Stimulated activated CD8-positive, alpha-beta memory T cell treated with anti-CD3 and anti-CD28 coated beads, Interleukin-12 subunit alpha, Interleukin-12 subunit beta, amount 100 ng/mL, for 4 hours (primary cell): Measurements from ENCODE around the gene JARID2.
"Not testable (repeated sequence)": the region's sequence is repeated elsewhere in the genome, so short reads cannot be mapped to it uniquely, and the experiment has no call there.

Experiments used
- DNase-seq: peaks from one replicate; pipeline ENCODE4 v3.0.0-alpha.2; 2020; ENCODE audit warnings: low read depth

The JARID2 gene

GRCh38 chr6:15523679-15524630 is 278.1 kb downstream of the JARID2 start:
- no peak for DNase-seq

GRCh38 chr6:15524861-15525401 is 279.1 kb downstream of the JARID2 start:
- no peak for DNase-seq

GRCh38 chr6:15526212-15526701 is 280.4 kb downstream of the JARID2 start:
- no peak for DNase-seq

DNA sequence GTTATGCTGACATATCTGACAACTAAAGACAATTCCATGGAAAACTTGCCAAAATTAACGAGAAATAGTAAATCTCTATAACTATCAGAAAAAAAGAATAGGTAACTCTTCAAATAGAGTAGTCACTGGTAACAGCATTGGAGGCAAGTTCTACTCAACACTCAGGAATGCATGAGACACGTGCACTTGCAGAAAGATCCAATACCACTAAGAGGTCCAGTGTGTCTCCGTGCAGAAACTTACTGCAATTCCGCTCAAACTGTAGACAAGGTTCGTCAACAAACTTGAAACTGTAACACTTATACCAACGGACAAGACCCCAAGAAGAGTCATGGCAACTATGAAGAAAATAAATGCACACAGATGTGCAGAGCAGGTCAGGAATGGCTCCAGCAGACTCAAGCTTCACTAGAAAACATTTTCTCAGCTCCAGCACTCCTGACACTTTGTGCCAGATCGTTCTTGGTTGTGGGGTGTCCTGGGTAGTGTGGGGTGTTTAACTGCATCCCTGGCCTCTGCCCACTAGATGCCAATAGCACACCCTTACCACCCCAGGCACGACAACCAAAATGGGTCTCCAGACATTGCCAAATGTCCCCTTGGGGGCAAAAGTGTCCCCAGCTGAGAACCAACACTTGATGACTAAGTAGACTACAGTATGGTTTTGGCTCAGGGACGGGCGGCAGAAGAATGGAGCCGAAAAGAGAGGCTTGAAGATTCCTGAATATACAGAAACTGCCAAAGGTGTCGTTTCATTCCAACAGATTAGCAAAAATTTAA is 282.2 kb downstream of the JARID2 start:
- no peak for DNase-seq

GRCh38 chr6:15528870-15529269 is 283.0 kb downstream of the JARID2 start:
- no peak for DNase-seq

GRCh38 chr6:15530411-15530810 is 284.5 kb downstream of the JARID2 start:
- no peak for DNase-seq

DNA sequence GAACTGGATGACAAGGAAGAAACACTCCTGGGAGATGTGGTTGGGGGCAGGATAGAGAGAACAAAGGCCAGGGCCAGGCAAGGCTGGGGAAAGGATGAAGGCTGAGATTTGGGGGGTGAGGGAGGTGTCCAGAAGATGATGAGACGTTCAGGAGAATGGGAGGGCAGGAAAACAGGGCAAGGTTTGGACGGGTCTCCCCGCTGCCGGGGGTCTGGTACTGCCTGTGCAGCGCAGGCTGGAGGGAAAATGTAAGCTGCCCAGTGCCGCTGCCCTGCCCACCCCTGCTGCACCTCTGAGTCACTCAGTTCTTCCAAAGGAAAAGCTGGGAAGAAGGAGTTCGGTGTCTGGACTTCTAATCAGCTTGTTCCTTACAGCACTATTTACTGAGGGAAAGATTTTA is 286.1 kb downstream of the JARID2 start:
- no peak for DNase-seq

DNA sequence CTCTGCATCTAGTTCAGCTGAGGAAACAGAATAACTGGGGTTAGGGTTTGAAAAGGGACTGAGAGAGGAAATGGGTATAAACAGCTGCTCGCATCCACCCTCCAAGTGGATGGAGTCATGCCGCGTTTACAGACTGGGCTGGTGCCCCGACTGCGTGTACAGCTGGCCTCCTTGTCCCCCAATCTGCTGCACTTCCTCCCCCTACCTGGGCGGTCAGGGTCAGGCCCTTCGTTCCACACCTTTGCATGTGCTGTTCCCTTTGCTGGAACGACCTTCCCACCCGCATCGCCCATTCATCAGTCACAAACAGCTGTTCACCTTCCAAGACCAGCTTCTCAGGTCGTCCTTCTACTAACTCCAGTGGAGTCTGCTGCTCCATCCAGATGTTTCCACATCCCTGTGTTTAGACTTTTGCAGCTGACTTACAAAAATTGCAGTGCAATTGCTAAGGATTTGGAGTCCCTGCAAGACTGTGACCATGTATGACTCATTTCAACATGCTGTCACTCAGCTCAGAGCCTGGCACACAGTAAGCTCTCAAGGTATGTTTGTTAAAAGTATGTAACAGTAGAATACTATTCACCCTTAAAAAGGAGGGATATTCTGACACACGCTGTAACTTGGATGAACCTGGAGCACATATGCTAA is 287.6 kb downstream of the JARID2 start:
- DNase-seq: no peak

DNA sequence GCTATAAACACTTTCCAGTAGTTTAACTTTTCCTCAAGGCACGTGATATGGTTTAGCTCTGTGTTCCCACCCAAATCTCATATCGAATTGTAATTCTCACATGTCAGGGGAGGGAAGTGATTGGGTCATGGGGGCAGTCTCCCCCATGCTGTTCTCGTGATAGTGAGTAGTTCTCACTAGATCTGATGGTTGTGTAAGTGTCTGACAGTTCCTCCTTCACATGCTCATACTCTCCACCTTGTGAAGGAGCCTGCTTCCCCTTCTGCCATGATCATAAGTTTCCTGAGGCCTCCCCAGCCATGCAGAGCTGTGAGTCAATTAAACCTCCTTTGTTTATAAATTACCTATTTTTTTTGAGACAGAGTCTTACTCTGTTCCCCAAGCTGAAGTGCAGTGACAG is 289.1 kb downstream of the JARID2 start:
- DNase-seq: no peak

- DNase-seq: no peak
Observed at GRCh38 chr6:15535495-15536197, 289.8 kb downstream of the JARID2 start.

GRCh38 chr6:15536198-15536955 is 290.5 kb downstream of the JARID2 start:
- no peak for DNase-seq

- no peak for DNase-seq
Observed at GRCh38 chr6:15538106-15538505, 292.2 kb downstream of the JARID2 start.

- DNase-seq: no peak
Observed at GRCh38 chr6:15538766-15539495, 293.1 kb downstream of the JARID2 start.

DNA sequence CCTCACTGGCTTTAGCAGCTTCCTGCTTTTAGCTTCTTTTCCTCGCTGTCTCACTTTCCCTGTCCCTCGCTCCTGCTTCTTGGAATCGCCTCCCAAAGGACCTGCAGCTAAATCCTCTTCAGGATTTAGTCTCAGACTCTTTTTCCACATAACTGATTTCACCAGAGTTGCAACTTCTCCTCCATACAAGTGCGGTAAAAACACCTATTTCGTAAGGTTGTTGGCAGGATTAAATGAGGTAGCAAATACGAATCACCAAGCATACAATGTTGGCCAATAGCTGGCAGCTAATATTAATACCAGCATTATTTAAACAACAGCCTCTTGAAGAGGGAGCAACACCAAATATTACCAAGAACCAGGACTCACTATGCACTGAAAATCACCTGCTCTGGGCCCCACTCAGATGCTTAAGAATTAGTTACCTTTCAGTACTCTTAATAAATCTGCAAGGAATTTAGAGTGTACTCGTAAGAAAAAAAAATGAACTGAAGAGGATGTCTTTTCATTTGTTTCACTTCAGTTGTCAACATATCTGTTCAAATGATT is 293.9 kb downstream of the JARID2 start:
- DNase-seq: no peak

GRCh38 chr6:15543332-15543917 is 297.6 kb downstream of the JARID2 start:
- DNase-seq: not testable (repeated sequence)

DNA sequence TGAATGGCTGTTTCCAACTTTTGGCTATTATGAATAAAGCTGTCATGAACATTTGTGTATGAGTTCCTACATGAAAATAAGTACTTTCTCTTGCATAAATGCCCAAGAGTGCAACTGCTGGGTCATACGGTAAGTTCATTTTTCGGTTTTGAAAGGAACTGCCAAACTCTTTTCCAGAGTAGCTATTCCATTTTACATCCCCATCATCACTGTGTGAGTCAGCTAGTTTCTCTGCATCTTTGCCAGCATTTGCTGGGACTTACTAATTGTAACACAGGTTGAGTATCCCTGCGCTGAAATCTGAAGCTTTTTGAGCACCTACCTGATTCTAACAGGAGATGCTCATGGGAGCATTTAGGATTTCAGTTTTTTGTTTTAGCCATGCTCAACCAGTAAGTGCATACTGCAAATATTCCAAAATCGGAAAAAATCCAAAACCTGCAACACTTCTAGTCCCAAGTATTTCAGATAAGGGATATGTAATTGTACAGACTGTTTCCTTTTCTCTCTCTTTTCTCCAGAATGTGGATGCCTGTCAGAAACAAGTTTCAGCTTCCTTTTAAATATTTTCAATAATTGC is 298.5 kb downstream of the JARID2 start:
- DNase-seq: no peak

DNA sequence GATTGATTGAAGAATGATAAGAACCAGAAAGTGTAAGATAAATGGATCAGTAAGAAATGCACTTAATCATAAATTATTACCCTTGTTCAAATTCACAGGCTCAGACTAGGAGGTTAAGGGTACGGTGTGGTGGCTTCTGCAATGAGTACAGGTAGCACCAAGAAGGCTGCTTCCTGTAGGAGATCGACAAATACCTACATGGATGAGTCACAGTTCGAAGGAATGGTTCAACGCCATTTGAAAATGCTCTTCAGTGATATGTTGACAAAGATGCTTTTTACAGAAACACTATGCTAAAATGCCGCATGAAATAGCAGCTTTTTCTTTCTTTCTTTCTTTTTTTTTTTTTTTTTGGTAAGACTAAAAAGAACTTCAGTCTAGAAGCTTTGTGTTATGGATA is 300.7 kb downstream of the JARID2 start:
- DNase-seq: no peak

DNA sequence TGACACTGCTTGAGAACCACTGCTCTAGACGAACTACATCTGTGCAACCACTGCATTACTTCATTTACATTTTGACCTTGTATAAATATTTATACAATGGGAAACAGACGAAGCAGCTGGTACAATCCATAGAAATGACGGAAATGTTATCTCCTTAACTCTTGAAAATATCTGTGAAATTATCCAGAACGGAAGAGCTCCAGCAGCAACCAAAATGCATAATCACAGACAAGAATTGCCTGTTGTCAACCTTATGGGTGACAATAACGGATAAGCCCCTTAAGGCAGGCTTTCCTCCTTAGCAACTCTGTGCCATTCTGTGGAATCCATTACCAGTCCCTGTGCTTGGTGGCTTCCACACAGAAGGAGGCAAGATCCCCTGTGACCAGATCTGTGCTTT is 301.5 kb downstream of the JARID2 start:
- no peak for DNase-seq

DNA sequence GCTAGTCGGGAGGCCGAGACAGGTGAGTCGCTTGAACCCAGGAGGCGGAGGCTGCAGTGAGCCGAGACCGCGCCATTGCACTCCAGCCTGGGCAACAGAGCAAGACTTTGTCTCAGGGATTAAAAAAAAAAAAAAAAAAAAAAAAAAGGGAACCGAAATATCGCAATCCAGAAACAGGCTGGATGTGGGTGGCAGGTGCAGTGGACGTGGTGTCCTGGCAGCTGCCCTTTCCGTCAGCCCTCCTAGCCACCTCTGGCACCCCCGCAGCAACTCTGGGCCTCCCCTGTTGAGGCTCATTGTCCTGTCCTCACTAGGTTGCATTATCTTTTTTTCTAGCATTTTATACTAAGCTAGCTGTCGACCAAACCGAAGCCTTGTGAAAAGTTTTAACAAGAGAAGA is 303.5 kb downstream of the JARID2 start:
- DNase-seq: no peak
